NCI-H2171 treated with DMSO at 0.1 percent for 48 hours (cell line): ENCODE results near the gene FBXO10.

ENCODE experiments used
- DNase-seq: peaks from one replicate; lab custom pipeline; 2025; lab: John Stamatoyannopoulos, UW

FBXO10 gene

DNA sequence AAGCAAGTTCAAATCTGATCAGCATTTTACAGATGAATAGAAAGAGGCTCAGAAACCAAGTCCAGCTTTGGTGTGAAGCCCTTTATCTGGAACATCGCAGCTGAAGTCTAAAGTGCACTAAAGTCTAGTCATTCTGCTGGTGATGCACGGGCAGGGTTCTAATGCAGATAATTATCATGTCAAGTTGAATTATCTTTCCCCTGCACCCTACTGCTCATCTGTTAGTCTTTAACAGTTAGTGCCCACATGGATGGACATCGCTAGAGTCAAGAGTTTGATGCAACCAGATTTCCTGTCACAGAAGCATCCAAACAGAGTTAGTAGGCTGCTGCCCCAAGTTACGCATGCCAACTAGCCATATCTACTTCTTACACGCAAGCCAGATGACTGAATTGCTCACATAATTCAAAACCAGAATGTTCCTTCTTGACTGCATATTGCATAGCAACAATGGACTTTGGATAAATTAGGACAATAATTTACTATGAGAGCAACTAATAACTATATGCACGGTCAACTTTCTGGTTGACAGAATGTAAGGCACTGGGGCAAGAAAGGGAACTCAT is 17.8 kb upstream of the FBXO10 start:
- no peak for DNase-seq

DNA sequence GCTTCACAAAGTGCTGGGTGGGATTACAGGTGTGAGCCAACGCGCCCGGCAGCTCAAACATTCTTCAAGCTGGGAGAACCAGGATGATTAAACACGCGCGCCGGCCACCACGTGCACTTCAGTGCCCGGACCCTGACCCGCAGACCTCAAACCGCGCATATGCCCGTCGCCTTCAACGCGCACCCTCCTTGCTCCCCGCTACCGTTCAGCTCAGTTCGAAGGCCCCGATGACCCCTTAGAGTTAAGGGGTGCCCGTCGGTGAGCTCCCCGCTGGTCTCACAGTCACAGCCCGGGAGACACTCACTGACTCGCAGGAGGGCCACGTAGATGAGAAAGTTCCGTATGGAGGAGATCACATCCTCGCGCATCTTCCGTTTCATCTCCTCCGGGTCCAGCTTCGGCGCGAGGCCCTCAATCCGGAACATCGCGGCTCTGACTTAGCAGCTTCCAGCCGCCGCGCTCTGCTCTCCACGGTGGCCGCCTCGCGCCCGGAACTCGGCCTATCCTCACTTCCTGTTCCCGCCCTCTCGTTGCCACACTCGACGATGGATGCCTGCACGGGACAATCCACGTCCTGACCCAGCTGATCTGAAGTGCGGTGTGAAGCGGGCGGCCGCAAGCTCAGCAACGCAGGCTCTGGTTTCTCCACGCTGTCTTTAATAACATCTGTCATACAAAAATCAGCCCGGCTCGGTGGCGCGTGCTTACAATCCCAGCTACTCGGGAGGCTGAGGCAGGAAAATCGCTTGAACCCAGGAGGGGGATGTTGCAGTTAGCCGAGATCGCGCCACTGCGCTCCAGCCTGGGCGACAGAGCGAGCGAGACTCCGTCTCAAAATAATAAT is 16.1 kb upstream of the FBXO10 start, which contains the start of gene TOMM5:
TSS of gene TOMM5 (minus strand) at position 490 of the 844 bp plus-strand sequence. CDS start at position 425, 65 bp downstream.
- DNase-seq = peak; percentile 84

DNA sequence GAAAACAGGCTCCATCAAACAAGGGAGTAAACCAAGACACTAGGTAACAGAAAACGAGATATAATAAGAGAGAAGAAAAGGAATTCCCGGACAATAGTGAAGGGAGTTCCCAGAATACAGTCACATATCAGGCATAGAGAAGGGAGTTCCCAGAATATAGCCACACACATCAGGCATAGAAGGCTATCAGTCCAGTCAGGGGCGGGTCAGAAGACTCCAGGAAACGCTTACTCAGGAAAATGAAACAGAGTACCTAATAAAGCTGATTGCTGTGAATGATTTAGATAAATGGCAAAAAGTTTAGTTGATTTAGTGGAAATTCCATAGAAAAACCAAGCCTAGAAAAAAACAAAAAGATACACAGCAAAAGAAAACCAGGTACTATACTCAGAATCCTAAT is 11.3 kb upstream of the FBXO10 start:
- no peak for DNase-seq

DNA sequence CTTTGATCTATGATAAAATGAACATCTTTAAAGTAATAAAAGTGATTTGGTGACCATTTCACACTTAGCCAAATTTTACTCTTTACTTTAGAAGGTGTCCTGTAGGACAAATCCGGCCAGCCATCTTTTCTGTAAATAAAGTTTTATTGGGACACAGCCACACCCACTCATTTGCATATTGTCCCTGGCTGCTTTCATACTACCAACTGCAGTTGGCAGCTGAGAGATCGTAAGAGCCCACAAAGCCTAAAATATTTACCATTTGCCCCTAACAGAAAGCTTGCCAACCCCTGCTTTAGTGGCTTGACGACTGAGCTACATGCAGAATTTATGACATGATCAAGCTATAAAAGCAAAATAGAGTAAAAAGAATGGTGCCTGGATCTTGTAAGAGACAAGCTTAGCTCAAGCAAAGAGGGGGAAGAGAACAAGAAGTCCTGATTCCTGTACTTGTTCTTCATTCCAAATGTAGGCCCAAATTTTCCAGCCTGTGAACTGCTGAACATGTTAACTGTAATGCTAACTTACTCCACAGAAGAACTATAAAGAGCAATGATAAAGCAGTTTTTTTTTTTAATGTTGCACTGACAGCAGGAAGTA is 7.4 kb upstream of the FBXO10 start:
- no peak for DNase-seq

DNA sequence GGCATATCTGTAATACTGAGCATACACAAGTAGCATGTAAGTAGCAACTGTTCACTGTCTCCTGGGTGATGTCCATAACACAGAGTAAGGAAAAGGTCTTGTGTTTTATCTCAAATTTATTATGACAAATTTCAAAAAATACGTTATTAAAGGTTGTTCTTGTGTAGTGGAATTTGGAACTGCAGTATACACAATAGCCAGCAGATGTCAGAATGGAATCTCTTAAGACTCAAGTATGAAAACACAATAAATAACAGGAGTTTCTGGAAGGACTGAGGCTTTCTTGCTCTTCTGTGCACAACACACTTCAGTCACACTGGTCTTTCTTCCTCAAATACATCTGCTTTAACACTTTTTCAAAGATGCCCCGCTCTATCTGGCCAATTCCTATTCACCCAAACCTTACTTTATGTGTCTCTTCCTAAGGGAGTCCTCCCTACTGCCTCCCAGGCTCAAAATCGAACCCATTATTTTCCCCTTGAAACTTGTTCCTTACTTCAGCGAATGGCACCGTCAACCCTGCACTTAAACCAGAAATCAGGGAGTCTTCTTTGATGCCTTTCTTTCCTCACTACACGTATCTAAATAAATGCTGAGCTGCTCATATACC is 6.5 kb upstream of the FBXO10 start:
- DNase-seq = peak; percentile 39

DNA sequence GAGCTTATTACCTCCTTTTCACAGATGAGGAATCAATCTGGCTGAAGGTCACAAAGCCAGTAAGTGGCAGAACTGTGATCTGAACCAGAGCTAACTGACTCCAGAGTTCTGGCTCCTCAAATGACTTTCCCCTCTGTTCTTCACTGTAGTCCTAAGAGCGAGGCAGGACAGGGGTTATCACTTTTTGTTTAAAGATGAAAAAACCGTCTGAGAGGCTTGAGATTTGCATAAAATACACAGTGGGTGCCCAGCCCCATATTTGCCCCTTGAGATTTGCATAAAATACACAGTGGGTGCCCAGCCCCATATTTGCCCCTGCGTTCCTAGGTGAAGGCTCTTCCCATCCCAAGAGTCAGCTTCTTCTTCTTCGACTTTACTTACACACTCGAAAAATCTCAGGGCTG is 667 bp downstream of the FBXO10 start:
- peak; percentile 32 for DNase-seq

DNA sequence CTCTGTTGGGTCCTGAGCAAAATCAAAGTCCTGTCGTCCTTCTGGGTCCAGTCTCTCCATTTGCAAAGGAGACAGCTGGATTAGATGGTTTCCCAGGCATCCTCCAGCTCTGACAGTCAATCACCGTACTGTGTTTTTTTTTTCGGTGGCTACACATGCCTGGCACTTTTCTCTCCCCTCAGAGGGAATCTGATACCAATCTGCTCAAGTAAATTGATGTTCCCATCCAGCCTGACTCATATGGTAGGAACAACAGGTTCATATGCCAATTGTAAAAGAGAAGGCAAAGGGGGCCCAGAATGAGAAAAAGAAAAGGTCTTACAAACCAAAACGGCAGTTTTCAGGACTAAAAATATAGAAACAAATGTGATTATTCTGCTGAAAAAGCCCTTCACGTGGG is 1.2 kb downstream of the FBXO10 start:
- peak; percentile 85 for DNase-seq

DNA sequence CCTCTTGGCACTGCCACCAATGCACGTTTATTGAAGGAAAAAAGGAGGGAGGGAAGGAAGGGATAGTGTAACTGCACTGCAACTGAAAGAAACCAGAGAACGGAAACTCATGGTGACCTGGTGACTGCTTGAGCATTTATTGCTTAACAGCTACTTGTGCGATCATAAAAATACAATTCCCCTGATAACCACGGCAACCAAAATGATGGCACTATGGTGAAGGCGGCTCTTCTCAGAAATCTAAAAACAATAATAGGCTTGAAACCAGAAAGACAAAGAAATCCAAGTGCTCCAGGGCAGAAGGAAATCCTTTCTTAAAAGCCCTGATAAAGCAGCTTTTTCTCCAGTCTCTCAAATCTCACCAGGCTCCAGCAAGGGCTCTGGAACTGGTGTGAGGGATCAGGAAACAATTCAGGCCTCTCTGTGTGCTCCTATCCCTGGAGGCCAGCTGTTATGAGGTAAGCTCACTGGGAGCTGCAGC is 1.9 kb downstream of the FBXO10 start:
- DNase-seq = peak; percentile 30

DNA sequence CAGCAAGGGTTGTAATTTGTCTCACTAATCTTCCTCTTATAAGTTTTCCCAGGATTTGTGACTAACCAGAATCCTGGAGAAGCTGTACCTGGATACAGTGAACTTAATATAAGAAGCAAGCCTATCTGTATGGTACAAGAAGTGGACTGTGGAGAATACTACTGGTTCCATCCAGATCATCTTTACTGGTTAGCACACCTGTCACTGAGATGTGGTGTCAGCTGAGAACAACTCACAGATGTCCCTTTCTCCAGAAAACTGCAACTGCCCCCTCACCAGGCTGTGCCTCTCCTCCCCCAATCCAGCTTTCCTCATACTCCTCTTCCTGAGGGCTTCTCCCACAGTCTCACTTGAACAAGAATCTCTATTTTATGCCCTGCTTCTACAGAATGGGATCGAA is 4.9 kb downstream of the FBXO10 start:
- no peak for DNase-seq

DNA sequence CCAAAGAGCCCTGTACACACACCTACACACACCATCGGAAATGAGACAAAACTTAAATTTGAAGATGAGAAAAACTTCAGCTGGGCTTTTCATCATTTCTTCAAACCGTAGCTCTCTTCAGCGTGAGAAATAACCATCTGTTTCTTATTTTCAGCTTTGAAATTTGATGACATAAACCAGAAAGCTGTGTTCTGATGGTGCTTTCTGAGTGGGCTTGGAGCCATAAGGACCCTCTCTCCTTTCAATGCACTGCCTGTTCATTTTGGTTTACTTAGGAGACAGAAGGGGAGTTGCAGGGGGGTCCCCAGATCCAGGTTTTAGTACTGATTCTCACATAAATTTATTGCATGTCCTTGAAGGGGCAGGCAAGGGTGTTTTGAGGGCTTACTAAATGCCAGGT is 9.5 kb downstream of the FBXO10 start:
- peak; percentile 65 for DNase-seq

DNA sequence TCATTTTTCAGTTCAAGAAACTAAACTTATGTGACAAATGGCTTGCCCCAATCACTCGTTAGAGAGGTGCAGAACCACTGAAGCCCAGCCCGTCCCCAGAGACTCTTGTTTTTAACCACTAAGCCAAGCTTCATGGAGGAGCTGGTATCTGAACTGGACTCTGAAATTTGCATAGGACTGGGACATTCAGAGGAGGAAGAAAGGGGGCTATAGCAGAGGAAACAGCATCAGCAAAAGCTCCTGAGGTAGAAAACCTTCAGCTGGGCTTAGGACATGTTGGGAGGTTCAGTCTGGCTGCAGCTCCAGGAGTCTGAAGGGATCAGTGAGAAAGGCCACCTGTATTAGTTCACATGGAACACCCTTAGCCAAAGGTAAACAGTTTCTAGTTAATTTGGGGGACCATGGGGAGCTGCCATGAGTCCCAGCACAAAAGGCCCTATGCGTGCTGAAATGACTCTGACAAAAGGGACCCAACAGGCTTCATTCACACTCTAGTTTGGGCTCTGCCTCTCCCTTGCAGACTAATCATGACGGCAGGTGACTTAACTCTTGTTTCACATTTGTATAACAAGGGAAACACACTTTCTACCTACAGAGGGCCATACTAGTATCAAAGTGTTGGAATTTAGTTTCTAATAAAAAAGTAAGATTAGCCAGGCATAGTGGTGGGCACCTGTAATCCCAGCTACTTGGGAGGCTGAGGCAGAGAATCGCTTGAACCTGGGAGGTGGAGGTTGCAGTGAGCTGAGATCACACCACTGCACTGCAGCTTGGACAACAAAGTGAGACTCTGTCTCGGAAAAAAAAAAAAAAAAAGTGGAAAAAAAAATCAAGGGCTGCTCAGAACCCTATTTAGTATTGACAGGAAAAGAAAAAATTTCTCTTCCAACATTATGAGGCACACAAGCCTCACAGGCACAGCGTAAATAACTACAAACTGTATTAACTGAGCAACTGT is 10.2 kb downstream of the FBXO10 start:
- DNase-seq = no peak

DNA sequence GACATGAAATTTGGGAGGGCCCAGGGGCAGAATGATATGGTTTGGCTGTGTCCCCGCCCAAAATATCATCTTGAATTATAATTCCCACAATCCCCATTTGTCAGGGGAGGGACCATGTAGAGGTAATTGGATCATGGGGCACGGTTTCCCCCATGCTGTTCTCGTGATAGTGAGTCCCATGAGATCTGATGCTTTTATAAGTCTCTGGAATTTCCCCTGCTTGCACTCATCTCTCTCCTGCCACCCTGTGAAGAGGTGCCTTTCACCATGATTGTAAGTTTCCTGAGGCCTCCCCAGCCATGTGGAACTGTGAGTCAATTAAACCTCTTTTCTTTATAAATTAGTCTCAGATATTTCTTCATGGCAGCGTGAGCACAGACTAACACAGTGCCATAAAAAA is 11.3 kb downstream of the FBXO10 start:
- DNase-seq = no peak

DNA sequence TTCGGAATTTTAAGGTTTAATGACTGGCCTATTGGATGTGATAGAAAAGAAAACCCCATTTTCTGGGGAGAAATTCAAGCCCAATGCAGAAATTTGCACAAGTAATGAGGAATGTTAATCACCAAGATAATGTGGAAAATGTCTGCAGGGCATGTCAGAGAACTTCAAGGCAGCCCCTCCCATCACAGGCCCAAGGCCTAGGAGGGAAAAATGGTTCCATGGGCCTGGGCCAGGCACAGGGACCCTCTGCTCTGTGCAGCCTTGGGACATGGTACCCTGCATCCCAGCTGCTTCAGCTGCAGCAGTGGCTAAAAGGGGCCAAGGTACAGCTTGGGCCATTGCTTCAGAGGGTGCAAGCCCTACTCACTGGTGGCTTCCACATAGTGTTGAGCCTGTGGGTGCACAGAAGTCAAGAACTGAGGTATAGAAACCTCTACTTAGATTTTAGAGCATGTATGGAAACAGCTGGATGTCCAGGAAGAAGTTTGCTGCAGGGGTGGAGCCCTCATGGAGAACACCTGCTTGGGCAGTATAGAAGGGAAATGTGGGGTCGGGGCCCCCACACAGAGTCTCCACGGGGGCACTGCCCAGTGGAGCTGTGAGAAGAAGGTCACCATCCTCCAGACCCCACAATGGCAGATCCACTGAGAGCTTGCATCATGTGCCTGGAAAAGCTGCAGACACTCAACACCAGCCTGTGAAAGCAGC is 12.2 kb downstream of the FBXO10 start:
- no peak for DNase-seq

DNA sequence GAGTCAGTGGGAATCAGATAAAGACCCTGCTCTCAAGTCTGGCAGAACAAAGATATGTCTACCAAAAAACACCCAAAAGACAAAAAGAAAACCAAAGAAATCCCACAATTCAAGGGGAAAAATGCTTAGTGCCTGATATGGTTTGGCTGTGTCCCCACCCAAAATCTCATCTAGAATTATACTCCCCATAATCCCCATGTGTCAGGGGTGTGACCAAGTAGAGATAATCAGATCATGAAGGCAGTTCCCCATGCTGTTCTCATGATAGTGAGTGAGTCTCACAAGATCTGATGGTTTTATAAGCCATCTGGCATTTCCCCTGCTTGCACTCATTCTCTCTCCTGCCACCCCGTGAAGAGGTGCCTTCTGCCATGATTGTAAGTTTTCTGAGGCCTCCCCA is 13.4 kb downstream of the FBXO10 start:
- DNase-seq = peak; percentile 46

DNA sequence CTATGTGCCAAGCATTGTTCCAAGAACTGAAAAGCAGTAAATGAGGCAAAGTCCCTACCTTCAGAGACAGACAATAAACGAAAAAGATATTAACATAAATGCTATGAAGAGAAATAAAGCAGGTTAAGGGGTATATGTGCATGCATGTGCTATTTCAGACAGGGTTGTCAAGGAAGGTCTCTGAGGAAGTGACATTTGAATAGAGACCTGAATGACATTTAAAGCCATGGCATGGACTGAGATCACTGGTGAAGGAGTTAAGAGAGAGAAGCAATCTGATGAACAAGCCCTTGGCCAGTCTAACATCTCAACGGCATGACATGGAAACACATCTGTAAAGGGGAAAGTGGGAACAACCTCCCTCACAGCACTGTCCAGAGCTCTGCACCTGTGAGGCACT is 14.5 kb downstream of the FBXO10 start:
- DNase-seq = no peak

DNA sequence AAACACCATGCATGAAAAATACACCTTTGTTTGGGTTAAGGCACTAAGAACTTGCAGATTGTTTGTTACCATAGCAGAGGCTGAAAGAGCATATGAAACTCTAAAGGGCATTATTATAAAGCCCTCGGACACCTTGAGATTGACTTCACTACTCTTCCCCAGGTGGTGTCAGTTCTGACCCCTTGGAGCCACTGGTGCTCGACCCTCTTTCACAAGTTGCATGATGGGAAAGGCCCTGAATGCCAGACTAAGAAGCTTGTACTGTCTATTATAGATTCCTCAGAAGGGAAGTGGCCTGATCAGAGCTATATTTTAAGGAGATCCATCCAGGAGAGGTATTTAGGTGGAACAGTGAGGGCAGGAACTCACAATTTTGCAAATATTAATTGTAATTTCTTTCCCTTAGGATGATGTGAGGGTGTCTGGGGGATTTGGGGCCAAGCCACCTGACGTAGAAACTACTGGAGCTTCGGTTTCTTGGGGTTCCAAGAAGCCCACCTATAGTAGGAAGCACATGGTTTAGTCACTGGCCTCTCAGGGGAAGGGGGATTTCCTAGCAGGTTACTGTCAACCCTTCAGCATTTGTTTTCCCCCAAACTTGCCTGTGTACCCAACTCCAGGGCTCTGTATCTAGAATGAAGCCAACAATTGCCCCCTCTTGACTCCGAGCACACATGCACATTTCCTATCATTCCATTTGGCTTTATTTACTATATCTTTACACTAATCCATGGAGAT is 16.2 kb downstream of the FBXO10 start:
- no peak for DNase-seq

DNA sequence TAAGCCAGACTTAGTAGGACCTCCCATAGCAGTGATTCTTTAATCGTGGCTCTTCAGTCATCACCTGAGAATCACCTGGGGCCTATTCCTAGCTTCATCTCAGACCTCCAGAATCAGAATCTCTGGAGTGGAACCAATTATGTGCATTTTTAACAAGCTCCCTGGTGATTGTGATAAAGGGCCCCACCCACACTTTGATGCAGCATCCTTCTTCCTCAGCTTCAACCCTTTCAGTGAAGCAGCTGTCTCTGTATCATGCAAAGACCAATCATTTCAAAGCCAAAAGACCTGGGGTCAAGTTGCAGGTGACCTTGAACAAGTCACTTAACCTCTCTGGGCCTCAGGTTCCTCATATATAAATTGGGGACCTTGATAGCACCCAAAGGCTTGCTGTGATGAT is 17.1 kb downstream of the FBXO10 start:
- DNase-seq = no peak

DNA sequence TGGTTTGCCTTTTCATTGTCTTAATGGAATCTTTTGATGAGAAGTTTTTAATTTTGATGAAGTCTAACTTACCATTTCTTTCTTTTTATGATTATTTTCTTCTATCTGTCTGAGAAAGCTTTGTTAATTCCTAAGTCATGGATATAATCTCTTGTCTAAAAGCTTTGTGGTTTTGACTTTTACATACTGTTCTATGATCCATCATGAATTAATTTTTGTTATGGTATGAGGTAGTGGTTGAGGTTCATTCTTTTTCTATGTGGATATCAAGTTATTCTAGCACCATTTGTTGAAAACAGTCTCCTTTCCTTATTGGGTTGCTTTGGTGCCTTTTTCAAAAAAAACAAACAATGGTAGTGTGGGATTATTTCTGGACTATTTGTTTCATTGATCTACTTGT is 20.4 kb downstream of the FBXO10 start:
- DNase-seq = no peak

DNA sequence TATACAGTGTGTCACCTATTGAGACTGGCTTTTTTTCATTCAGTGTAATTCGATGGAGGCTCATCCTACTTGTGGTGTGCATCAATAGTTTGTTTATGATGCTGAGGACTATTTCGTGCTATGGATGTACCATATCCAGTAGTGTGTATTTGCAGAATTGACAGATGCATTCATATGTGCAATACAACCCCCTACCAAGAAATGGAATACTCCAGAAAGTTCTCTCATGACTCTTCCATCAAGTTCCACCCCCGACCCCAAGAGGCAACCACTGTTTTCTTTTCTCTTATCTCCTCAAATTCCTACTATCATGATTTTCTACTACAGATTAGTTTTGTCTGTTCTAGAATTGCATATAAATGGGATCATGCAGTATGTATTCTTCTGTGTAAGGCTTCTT is 21.9 kb downstream of the FBXO10 start:
- no peak for DNase-seq

DNA sequence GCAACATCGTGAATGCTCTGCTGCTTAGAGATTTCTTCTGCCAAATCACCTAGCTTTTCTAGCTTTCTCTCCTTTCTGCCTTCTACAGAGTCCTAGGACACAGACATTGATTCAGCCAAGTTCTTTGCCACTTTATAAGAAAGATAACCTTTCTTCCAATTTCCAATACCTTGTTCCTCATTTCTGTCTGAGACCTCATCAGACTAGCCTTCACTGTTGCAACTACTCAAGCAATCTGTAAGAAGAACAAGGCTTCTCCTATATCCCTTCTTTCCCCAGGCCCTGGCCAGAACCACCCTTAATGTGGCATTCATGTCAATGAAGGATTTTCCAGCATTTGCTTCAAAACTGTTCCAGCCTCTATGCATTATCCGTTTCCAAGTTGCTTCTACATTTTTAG is 24.3 kb downstream of the FBXO10 start:
- DNase-seq = no peak
